Caco-2 (cell line): ENCODE results near the gene GCNA. TPM values are rescaled to one million over a fixed set of nuclear protein-coding genes. Genes with fewer than 3 reads are reported as not detected.

Source experiments
- BruUV-seq: library from RNA; stranded (reverse); fragments of 400-500 nt; replicated peaks from 2 replicates; lab custom pipeline; 2021; lab: Mats Ljungman, UMichigan
- CTCF ChIA-PET: fragments of 300-600 bp; sonication (Branson Sonifier 250); formaldehyde crosslinking; loops from one replicate; lab custom pipeline; 2022; ENCODE audit warnings: antibody characterized with exemption; lab: Charles Lee
- POLR2A ChIA-PET: fragments of 300-600 bp; sonication (Branson Sonifier 250); formaldehyde crosslinking; loops from one replicate; lab custom pipeline; 2022; ENCODE audit warnings: antibody characterized with exemption; lab: Charles Lee
- DNase-seq, 2 experiments: peaks; one replicate each; pipeline versions ENCODE4 v3.0.0 to v3.0.0-alpha.2; 2020 to 2022
- H3K27me3 ChIP-seq: replicated peaks from 2 replicates; pipeline ENCODE4 v1.6.0; 2011; ENCODE audit warnings: low read length; ENCODE audit not compliant: control insufficient read depth, insufficient read depth
- H3K36me3 ChIP-seq: 2 replicates; pipeline ENCODE4 v1.5.1; 2011; ENCODE audit warnings: low read length; ENCODE audit not compliant: control insufficient read depth, insufficient read depth
- H3K4me1 ChIP-seq: fragments of 250-450 bp; sonication (Bioruptor Pico); 2 replicates; pipeline ENCODE4 v1.5.1; 2020; ENCODE audit warnings: mild to moderate bottlenecking
- H3K4me3 ChIP-seq: 2 replicates; pipeline ENCODE4 v1.5.1; 2011; ENCODE audit warnings: low read depth, mild to moderate bottlenecking, control low read depth, low read length
- H3K9me3 ChIP-seq: fragments of 250-450 bp; sonication (Bioruptor Pico); 2 replicates; pipeline ENCODE4 v1.5.1; 2020; ENCODE audit warnings: mild to moderate bottlenecking, moderate library complexity
- H3K27ac Mint-ChIP-seq: one replicate; pipeline ENCODE4 v1.8.0; 2022; ENCODE audit warnings: mixed read lengths; ENCODE audit not compliant: unreplicated experiment
- H3K27me3 Mint-ChIP-seq: one replicate; pipeline ENCODE4 v1.8.0; 2022; ENCODE audit warnings: mixed read lengths; ENCODE audit not compliant: insufficient read depth, unreplicated experiment
- H3K36me3 Mint-ChIP-seq: one replicate; pipeline ENCODE4 v1.8.0; 2022; ENCODE audit warnings: mild to moderate bottlenecking, mixed read lengths; ENCODE audit not compliant: insufficient read depth, unreplicated experiment
- H3K4me1 Mint-ChIP-seq: one replicate; pipeline ENCODE4 v1.8.0; 2022; ENCODE audit warnings: low read depth, mixed read lengths; ENCODE audit not compliant: unreplicated experiment
- H3K4me3 Mint-ChIP-seq: one replicate; pipeline ENCODE4 v1.8.0; 2022; ENCODE audit warnings: mild to moderate bottlenecking, moderate library complexity, mixed read lengths; ENCODE audit not compliant: unreplicated experiment
- H3K9me3 Mint-ChIP-seq: one replicate; pipeline ENCODE4 v1.8.0; 2022; ENCODE audit warnings: mixed read lengths; ENCODE audit not compliant: unreplicated experiment
- CTCF ChIP-seq, 2 experiments: fragments of 200-600 bp in 1 of 2; IDR thresholded peaks; 1 replicate in 1 of 2; 2 replicates in 1 of 2; pipeline versions ENCODE4 v1.5.1 to v1.8.0; 2011 to 2022; ENCODE audit warnings: antibody characterized with exemption in 1 of 2, control low read depth in 1 of 2, inconsistent platforms in 1 of 2, low read depth in 1 of 2, low read length in 1 of 2, mild to moderate bottlenecking in 1 of 2, moderate library complexity in 1 of 2; ENCODE audit not compliant: insufficient read depth in 1 of 2, severe bottlenecking in 1 of 2, unreplicated experiment in 1 of 2
- intact Hi-C: fragments of 100-400 bp; cut with micrococcal nuclease; formaldehyde crosslinking; loops from one replicate; pipeline ENCODE4 v1.10.0; 2022; ENCODE audit not compliant: unreplicated experiment
- total RNA-seq: library from RNA; stranded (reverse); gene quantifications from 2 replicates; pipeline ENCODE4 v1.2.3, GENCODE V29; 2022

The GCNA gene
- total RNA-seq, 1 experiment from 2014 or later: 2.8 TPM

DNA sequence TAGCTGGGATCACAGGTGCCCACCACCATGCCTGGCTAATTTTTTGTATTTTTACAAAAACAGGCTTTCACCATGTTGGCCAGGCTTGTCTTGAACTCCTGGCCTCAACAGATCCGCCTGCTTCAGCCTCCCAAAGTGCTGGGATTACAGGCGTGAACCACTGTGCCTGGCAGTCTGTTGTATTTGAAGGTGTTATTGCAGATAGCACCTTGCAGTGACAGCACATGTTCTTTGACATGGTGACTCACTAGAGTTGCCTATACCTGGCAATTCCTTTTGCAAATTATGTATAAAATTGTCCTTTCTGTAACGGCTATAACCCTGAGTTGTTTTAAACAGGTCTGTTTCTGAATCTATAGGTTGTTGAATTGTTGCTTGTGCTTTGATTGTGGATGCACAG, 37.4 kb upstream of the GCNA start:
- H3K27ac Mint-ChIP-seq: no peak overlapping the region
- Histone ChIP-seq H3K9me3 (no peaks in the 10 kb centered on the region), H3K4me3 (no peak overlapping the region), H3K4me1 (peaks cover 1% of the 10 kb centered on the region; the same call in 1 of the 2 replicates), H3K27me3 (no peaks in the 10 kb centered on the region), H3K36me3 (no peaks in the 10 kb centered on the region; the same call in none of the 2 replicates)
- intact Hi-C loops: no loop called here
- POLR2A ChIA-PET: no interaction called here
- CTCF ChIA-PET: no interaction called here
- DNase-seq: no peak
- H3K27me3 Mint-ChIP-seq: no peaks in the 10 kb centered on the region
- no peaks in the 10 kb centered on the region for H3K9me3 Mint-ChIP-seq
- BruUV-seq: no TSS peak
- H3K4me1 Mint-ChIP-seq: peaks cover 17% of the 10 kb centered on the region
- TF ChIP-seq CTCF (IDR thresholded peaks at IDR 0.05; ENCODE audit: insufficient read depth in 1 of 2, low read depth in 1 of 2, low read length in 1 of 2, severe bottlenecking in 1 of 2, unreplicated experiment in 1 of 2): no peak
- H3K4me3 Mint-ChIP-seq: no peak overlapping the region
- peaks cover 71% of the 10 kb centered on the region for H3K36me3 Mint-ChIP-seq

GRCh38 chrX:71541210-71542022, 36.8 kb upstream of the GCNA start:
- ChIA-PET POLR2A (no interaction called here), CTCF (interaction anchor here (0.5 kb wide), 1 partner anchor 258 kb away, joined by 3 read pairs; the partner anchor contains the start of gene NONO)
- H3K27me3 Mint-ChIP-seq: no peaks in the 10 kb centered on the region
- no peak overlapping the region for H3K27ac Mint-ChIP-seq
- H3K36me3 Mint-ChIP-seq: peaks cover 74% of the 10 kb centered on the region
- no peaks in the 10 kb centered on the region; the same call in none of the 2 replicates for H3K36me3 ChIP-seq
- H3K27me3 ChIP-seq: no peaks in the 10 kb centered on the region
- TF ChIP-seq CTCF (IDR thresholded peaks at IDR 0.05; ENCODE audit: insufficient read depth in 1 of 2, low read depth in 1 of 2, low read length in 1 of 2, severe bottlenecking in 1 of 2, unreplicated experiment in 1 of 2): no peak
- intact Hi-C loops: no loop called here
- no TSS peak for BruUV-seq
- no peak overlapping the region for H3K4me3 Mint-ChIP-seq
- no peak overlapping the region for H3K4me3 ChIP-seq
- no peak for DNase-seq
- peaks cover 17% of the 10 kb centered on the region for H3K4me1 Mint-ChIP-seq
- H3K9me3 ChIP-seq: no peaks in the 10 kb centered on the region
- H3K4me1 ChIP-seq: no peaks in the 10 kb centered on the region; the same call in 1 of the 2 replicates
- H3K9me3 Mint-ChIP-seq: no peaks in the 10 kb centered on the region

DNA sequence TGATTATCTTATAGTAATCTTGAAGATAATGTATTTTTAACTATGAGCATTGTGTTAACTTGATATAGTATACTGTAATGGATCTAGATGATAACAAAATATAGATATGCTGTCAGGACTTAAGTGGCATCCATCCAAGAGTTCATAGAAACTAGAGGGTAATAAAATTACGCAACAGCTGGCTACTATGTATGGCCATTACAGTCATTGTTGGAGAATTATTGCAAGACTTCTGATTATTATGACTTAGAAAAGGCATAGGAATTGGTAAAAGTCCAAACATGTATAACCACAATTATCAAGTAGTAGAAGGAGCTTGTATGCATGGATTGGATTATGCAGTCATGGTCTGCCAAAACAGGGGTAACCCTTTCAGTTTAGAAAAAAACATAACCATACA, 35.8 kb upstream of the GCNA start:
- no peak for DNase-seq
- TF ChIP-seq CTCF (IDR thresholded peaks at IDR 0.05; ENCODE audit: insufficient read depth in 1 of 2, low read depth in 1 of 2, low read length in 1 of 2, severe bottlenecking in 1 of 2, unreplicated experiment in 1 of 2): no peak

More for the DNA sequence above, 35.8 kb upstream of the GCNA start:
- POLR2A ChIA-PET: no interaction called here
- H3K4me3 ChIP-seq: no peak overlapping the region
- no peaks in the 10 kb centered on the region for H3K9me3 ChIP-seq
- no TSS peak for BruUV-seq
- Mint-ChIP-seq H3K36me3 (peaks cover 74% of the 10 kb centered on the region), H3K9me3 (no peaks in the 10 kb centered on the region), H3K4me3 (no peak overlapping the region), H3K4me1 (peaks cover 17% of the 10 kb centered on the region), H3K27me3 (no peaks in the 10 kb centered on the region), H3K27ac (no peak overlapping the region)
- H3K36me3 ChIP-seq: no peaks in the 10 kb centered on the region; the same call in none of the 2 replicates
- H3K27me3 ChIP-seq: no peaks in the 10 kb centered on the region
- CTCF ChIA-PET: no interaction called here
- intact Hi-C loops: no loop called here
- no peaks in the 10 kb centered on the region; the same call in 1 of the 2 replicates for H3K4me1 ChIP-seq
